Parathyroid adenoma (tissue), 2 donors: ENCODE data around the gene GPR34.

Experiments
- H2AFZ ChIP-seq: fragments of 300-600 bp; sonication (generic); one replicate; pipeline ENCODE4 v1.7.0; 2017; ENCODE audit warnings: antibody characterized with exemption, mild to moderate bottlenecking
- H3K27ac ChIP-seq: fragments of 300-600 bp; sonication (generic); one replicate; pipeline ENCODE4 v1.7.0; 2017
- H3K27me3 ChIP-seq: fragments of 300-600 bp; sonication (generic); one replicate; pipeline ENCODE4 v1.7.0; 2017; ENCODE audit warnings: low read length; ENCODE audit not compliant: control insufficient read depth, insufficient read depth
- H3K36me3 ChIP-seq: fragments of 300-600 bp; sonication (generic); one replicate; pipeline ENCODE4 v1.7.0; 2017; ENCODE audit warnings: low read length; ENCODE audit not compliant: control insufficient read depth, insufficient read depth
- H3K4me1 ChIP-seq: fragments of 300-600 bp; sonication (generic); one replicate; pipeline ENCODE4 v1.7.0; 2017; ENCODE audit warnings: control low read depth
- H3K4me2 ChIP-seq: fragments of 300-600 bp; sonication (generic); one replicate; pipeline ENCODE4 v1.7.0; 2017; ENCODE audit warnings: low read length
- H3K4me3 ChIP-seq: fragments of 300-600 bp; sonication (generic); one replicate; pipeline ENCODE4 v1.7.0; 2017; ENCODE audit warnings: low read depth, low read length
- H3K79me2 ChIP-seq: fragments of 300-600 bp; sonication (generic); one replicate; pipeline ENCODE4 v1.7.0; 2017; ENCODE audit warnings: control low read depth
- H3K9ac ChIP-seq: fragments of 300-600 bp; sonication (generic); one replicate; pipeline ENCODE4 v1.7.0; 2017; ENCODE audit warnings: mild to moderate bottlenecking
- H3K9me3 ChIP-seq: fragments of 300-600 bp; sonication (generic); one replicate; pipeline ENCODE4 v1.7.0; 2017; ENCODE audit warnings: low read length; ENCODE audit not compliant: control insufficient read depth
- TF ChIP-seq, protein P1 (sequence below): fragments of 300-600 bp; sonication (generic); IDR thresholded peaks from one replicate; pipeline ENCODE4 v1.7.0; 2017; ENCODE audit warnings: antibody characterized with exemption, mild to moderate bottlenecking
- donor health status: primary hyperparathyroidism.

The GPR34 gene

DNA sequence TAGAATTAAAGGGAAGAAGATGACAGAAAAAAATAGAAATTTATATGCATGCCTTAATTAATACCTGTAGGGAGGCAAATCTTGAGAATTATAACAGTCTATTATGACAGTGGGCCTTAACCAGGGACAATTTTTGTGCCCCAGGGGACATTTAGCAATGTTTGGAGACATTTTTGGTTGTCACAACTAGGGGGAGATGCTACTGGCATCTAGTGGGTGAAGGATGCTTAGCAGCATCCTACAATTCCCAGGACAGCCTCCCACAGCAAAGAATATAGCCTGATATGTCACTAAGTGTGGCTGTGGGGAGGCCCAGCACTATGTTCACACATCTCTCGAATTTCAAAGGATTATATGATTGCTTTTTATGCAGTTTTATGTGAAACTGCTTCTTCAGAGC lies 45.8 kb downstream of the GPR34 start:
- Histone ChIP-seq H3K9ac (no peak overlapping the region), H2AFZ (no peak overlapping the region), H3K4me3 (no peak overlapping the region), H3K27ac (no peak overlapping the region), H3K9me3 (no peaks in the 10 kb centered on the region), H3K27me3 (no peaks in the 10 kb centered on the region), H3K79me2 (no peaks in the 10 kb centered on the region), H3K4me2 (no peak overlapping the region), H3K4me1 (no peaks in the 10 kb centered on the region), H3K36me3 (no peaks in the 10 kb centered on the region)
- TF ChIP-seq, protein P1, sequence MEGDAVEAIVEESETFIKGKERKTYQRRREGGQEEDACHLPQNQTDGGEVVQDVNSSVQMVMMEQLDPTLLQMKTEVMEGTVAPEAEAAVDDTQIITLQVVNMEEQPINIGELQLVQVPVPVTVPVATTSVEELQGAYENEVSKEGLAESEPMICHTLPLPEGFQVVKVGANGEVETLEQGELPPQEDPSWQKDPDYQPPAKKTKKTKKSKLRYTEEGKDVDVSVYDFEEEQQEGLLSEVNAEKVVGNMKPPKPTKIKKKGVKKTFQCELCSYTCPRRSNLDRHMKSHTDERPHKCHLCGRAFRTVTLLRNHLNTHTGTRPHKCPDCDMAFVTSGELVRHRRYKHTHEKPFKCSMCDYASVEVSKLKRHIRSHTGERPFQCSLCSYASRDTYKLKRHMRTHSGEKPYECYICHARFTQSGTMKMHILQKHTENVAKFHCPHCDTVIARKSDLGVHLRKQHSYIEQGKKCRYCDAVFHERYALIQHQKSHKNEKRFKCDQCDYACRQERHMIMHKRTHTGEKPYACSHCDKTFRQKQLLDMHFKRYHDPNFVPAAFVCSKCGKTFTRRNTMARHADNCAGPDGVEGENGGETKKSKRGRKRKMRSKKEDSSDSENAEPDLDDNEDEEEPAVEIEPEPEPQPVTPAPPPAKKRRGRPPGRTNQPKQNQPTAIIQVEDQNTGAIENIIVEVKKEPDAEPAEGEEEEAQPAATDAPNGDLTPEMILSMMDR, result peak; percentile 11

DNA sequence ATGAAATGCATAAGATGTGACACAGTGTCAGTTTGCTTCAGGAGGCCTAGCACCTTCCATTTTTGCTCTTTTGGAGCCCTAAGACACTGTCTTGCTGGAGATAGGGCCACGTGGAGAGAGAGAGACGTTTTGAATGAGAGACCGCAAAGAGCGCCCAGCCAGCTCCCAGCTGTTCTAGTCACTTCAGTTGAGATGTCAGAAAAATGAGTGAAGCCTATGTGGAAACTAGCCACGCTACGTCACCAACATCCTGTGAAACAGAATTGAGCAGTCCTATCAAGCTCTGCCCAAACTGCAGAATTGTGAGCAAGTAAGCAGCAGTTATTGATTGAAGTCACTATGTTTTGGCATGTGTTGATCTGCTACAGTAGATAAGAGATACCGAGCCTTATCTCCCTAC lies 48.3 kb downstream of the GPR34 start:
- H3K36me3 ChIP-seq, result no peaks in the 10 kb centered on the region
- no peak overlapping the region for H3K4me2 ChIP-seq
- H3K9me3 ChIP-seq, result no peaks in the 10 kb centered on the region
- H3K4me3 ChIP-seq, result no peak overlapping the region
- no peak overlapping the region for H3K9ac ChIP-seq
- H3K27me3 ChIP-seq, result no peaks in the 10 kb centered on the region
- H3K4me1 ChIP-seq, result no peaks in the 10 kb centered on the region
- no peak overlapping the region for H2AFZ ChIP-seq
- H3K27ac ChIP-seq, result no peak overlapping the region
- TF ChIP-seq, protein P1, result no peak
- H3K79me2 ChIP-seq, result no peaks in the 10 kb centered on the region

DNA sequence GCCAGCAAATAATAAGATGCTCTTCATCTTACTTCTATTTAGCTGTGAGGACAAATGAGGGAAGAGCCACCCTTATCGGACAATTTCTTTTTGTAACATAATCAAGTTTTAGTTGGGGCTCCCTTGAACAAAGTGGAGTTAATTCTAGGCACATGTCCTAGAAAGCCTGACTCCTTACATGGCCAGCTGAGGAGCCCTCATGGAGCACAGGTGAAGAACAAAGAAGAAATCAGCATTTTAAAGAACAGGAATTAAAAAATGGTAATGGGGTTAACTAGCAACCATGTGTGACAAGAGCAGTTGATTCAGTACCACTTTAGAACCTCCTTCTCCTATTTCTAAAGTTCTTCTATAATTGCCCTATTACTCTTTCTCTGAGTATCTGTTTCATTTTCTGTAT lies 51.1 kb downstream of the GPR34 start:
- Histone ChIP-seq H3K36me3 (no peaks in the 10 kb centered on the region), H3K4me1 (no peaks in the 10 kb centered on the region), H3K27me3 (no peaks in the 10 kb centered on the region), H3K4me3 (no peak overlapping the region), H3K9ac (no peak overlapping the region), H3K9me3 (no peaks in the 10 kb centered on the region), H3K4me2 (no peak overlapping the region), H3K79me2 (no peaks in the 10 kb centered on the region), H3K27ac (no peak overlapping the region), H2AFZ (no peak overlapping the region)
- TF ChIP-seq, protein P1, result no peak
